Gastrocnemius medialis (tissue), 4 donors: ENCODE data around the gene ADGRG4.

Source experiments
- POLR2A ChIP-seq, 2 donors: fragments of 450-650 bp; IDR thresholded peaks; one replicate each; pipeline ENCODE4 v1.6.1; 2017; ENCODE audit warnings: antibody characterized with exemption in 2 of 2, mild to moderate bottlenecking in 2 of 2, moderate library complexity in 2 of 2
- TF ChIP-seq, protein P1 (sequence below), 5 experiments: fragments of 450-650 bp in 3 of 5; fragments of 200-600 bp in 2 of 5; sonication (generic) in 2 of 5; IDR thresholded peaks in 4 of 5; conservative IDR thresholded peaks in 1 of 5; 1 replicate in 4 of 5; 2 replicates in 1 of 5; pipeline ENCODE4 v1.5.1; 2016 to 2019; ENCODE audit warnings: antibody characterized with exemption in 5 of 5, mild to moderate bottlenecking in 3 of 5, moderate library complexity in 3 of 5

DNA sequence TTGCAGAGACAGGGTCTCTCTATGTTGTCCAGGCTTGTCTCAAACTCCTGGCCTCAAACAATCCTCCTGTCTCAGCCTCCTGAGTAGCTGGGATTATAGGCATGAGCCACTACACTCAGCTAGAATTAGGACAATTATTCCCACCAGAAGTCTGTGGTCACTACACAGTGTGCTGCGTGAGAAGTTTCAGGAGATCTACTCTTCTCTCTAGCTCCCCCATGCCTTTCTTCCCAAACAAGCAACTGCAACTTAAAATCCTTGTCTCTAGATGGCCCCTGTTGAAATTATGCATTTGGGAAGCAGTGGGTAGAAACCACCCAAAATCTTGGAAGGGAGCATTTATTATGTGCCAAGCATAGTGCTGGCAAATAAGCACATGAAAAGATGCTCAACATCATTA lies 28.4 kb upstream of the ADGRG4 start:
- TF ChIP-seq, protein P1, sequence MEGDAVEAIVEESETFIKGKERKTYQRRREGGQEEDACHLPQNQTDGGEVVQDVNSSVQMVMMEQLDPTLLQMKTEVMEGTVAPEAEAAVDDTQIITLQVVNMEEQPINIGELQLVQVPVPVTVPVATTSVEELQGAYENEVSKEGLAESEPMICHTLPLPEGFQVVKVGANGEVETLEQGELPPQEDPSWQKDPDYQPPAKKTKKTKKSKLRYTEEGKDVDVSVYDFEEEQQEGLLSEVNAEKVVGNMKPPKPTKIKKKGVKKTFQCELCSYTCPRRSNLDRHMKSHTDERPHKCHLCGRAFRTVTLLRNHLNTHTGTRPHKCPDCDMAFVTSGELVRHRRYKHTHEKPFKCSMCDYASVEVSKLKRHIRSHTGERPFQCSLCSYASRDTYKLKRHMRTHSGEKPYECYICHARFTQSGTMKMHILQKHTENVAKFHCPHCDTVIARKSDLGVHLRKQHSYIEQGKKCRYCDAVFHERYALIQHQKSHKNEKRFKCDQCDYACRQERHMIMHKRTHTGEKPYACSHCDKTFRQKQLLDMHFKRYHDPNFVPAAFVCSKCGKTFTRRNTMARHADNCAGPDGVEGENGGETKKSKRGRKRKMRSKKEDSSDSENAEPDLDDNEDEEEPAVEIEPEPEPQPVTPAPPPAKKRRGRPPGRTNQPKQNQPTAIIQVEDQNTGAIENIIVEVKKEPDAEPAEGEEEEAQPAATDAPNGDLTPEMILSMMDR (IDR thresholded peaks at IDR 0.05 in 4 of 5, conservative IDR thresholded peaks at IDR 0.05 in 1 of 5) = no peak
- TF ChIP-seq POLR2A (IDR thresholded peaks at IDR 0.05) = no peak
